Prostate gland (tissue), 2 donors: ENCODE data around the gene RNF43. TPM values are rescaled to one million over a fixed set of nuclear protein-coding genes. Genes with fewer than 3 reads are reported as not detected.

Experiments
- DNase-seq: peaks from one replicate; pipeline ENCODE4 v3.0.0-alpha.2; 2019; ENCODE audit warnings: low spot score
- H3K27ac ChIP-seq, 2 donors: fragments of 200-600 bp; sonication (generic); 2 replicates each; pipeline ENCODE4 v1.5.1; 2017 to 2019
- H3K27me3 ChIP-seq: fragments of 200-600 bp; sonication (generic); replicated peaks from 2 replicates; pipeline ENCODE4 v1.5.1; 2019; ENCODE audit not compliant: insufficient read depth
- H3K36me3 ChIP-seq, 2 donors: fragments of 200-600 bp; sonication (generic); 1 replicate in 1 of 2; 2 replicates in 1 of 2; pipeline versions ENCODE4 v1.5.1 to v1.8.1; 2017 to 2019
- H3K4me1 ChIP-seq: fragments of 200-600 bp; sonication (generic); replicated peaks from 2 replicates; pipeline ENCODE4 v1.5.1; 2019
- H3K4me3 ChIP-seq, 2 donors: fragments of 200-600 bp; sonication (generic); 2 replicates each; pipeline ENCODE4 v1.5.1; 2017 to 2019
- H3K9me3 ChIP-seq: fragments of 200-600 bp; sonication (generic); 2 replicates; pipeline ENCODE4 v1.5.1; 2017
- POLR2A ChIP-seq: fragments of 450-650 bp; IDR thresholded peaks from one replicate; pipeline ENCODE4 v1.6.1; 2016; ENCODE audit warnings: antibody characterized with exemption, mild to moderate bottlenecking
- POLR2AphosphoS5 ChIP-seq: sonication (generic); formaldehyde crosslinking; IDR thresholded peaks from one replicate; pipeline ENCODE4 v1.6.1; 2017; ENCODE audit warnings: antibody characterized with exemption
- WGBS: methylation state at CpG from one replicate; pipeline ENCODE4 v1.1.5; 2018; 5-methylcytosine and 5-hydroxymethylcytosine counted together
- intact Hi-C: fragments of 100-400 bp; cut with DNase I; formaldehyde crosslinking; loops from one replicate; pipeline ENCODE4 v1.14.2; 2022
- total RNA-seq, 2 donors: library from RNA; depleted of rRNA; stranded (reverse); fragments of >200 nt; gene quantifications; one replicate each; pipeline ENCODE4 v1.1.0, GENCODE V29; 2016
- TF ChIP-seq, protein P1 (sequence below), 4 experiments: fragments of 200-600 bp in 2 of 4; fragments of 450-650 bp in 2 of 4; sonication (generic) in 2 of 4; IDR thresholded peaks; 1 replicate in 3 of 4; 2 replicates in 1 of 4; pipeline ENCODE4 v1.5.1; 2016 to 2019; ENCODE audit warnings: antibody characterized with exemption in 4 of 4, mild to moderate bottlenecking in 2 of 4, moderate library complexity in 2 of 4

The RNF43 gene
- total RNA-seq, 2 donors from 2014 or later, result 29.3 to 31.9 TPM

DNA sequence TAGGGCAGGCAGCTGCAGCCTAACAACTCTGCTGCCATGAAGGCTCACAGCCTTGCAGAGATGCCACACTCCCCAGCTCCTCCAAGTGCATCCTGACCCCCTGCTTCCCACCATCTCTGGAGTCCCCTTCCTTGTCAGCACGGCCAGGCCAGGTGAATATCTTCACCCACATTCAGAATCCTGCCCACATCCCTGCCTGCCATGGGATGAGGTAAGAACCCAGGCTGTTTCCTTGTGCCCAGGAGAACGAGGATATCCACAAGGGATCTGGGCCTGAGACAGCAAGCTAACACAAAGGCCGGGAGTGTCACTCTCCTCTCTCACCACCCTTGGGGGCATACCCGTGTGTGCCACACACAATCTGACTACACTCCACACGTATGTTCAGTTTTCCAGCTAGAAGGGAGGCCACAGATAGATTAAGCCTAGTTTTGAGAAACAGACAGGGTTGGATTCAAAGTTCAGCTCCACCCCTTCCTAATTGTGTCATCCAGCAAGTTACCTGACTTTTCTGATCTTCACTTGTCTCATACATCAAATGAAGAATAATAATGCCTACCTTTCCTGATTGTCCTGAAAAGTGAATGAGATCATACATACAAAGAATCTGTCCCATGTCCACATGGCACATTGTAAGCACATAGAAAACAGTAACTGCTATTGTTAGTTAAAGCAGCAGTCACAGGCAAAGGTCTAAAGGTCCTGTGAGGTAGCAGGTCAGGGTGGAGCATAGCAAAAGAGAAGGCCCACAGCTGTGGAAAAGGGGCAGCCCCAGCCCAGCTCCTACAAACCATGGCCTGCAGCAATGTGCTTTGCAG lies 47.9 kb downstream of the RNF43 start:
- Histone ChIP-seq H3K36me3 (no peaks in the 10 kb centered on the region), H3K4me3 (no peak overlapping the region), H3K4me1 (peaks cover 3% of the 10 kb centered on the region), H3K27me3 (no peaks in the 10 kb centered on the region), H3K27ac (no peak overlapping the region), H3K9me3 (no peaks in the 10 kb centered on the region)
- DNase-seq, result no peak
- WGBS, result 50% methylated on average over 5 of the region's 5 CpGs
- TF ChIP-seq POLR2A (no peak), POLR2AphosphoS5 (no peak)
- TF ChIP-seq, protein P1, sequence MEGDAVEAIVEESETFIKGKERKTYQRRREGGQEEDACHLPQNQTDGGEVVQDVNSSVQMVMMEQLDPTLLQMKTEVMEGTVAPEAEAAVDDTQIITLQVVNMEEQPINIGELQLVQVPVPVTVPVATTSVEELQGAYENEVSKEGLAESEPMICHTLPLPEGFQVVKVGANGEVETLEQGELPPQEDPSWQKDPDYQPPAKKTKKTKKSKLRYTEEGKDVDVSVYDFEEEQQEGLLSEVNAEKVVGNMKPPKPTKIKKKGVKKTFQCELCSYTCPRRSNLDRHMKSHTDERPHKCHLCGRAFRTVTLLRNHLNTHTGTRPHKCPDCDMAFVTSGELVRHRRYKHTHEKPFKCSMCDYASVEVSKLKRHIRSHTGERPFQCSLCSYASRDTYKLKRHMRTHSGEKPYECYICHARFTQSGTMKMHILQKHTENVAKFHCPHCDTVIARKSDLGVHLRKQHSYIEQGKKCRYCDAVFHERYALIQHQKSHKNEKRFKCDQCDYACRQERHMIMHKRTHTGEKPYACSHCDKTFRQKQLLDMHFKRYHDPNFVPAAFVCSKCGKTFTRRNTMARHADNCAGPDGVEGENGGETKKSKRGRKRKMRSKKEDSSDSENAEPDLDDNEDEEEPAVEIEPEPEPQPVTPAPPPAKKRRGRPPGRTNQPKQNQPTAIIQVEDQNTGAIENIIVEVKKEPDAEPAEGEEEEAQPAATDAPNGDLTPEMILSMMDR (IDR thresholded peaks at IDR 0.05), result no peak
- intact Hi-C loops, result no loop called here

DNA sequence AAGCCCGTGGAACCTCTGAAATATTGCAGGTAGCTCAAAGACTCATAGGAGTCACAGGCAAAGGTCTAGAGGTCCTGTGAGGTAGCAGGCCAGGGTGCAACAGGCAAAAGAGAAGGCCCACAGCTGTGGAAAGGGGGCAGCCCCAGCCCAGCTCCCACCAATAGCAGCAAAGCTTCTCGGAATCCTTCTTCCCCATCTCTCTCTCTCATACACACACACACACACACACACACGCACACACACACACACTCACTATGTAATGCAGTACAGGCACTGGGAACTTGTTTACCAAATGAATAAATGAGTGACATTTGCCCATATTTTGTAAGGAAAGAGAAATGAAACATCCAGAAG lies 48.5 kb downstream of the RNF43 start:
- DNase-seq, result no peak
- no peaks in the 10 kb centered on the region for H3K36me3 ChIP-seq
- no peak overlapping the region for H3K4me3 ChIP-seq
- H3K4me1 ChIP-seq, result peaks cover 3% of the 10 kb centered on the region
- 60% methylated on average over 3 of the region's 3 CpGs for WGBS
- intact Hi-C loops, result no loop called here
- no peak overlapping the region for H3K27ac ChIP-seq
- TF ChIP-seq POLR2AphosphoS5, result no peak
- TF ChIP-seq POLR2A, result no peak
- TF ChIP-seq, protein P1 (IDR thresholded peaks at IDR 0.05), result no peak
- H3K9me3 ChIP-seq, result no peaks in the 10 kb centered on the region
- no peaks in the 10 kb centered on the region for H3K27me3 ChIP-seq

Other genes with a start within 250 kb of the RNF43 start
- gene EPX, start 224.8 kb downstream of the RNF43 start, total RNA-seq, result not detected
- gene MKS1, start 198.3 kb downstream of the RNF43 start, total RNA-seq, result 10 to 100 TPM; 14.1 to 28.7 TPM
- not detected for gene LPO, start 178.9 kb downstream of the RNF43 start, total RNA-seq
- under 1 TPM in 1 of 2 donors, not detected in 1; 0.57 TPM for gene MPO, start 136.6 kb downstream of the RNF43 start, total RNA-seq
- 10 to 100 TPM; 22.7 to 26.5 TPM for gene TSPOAP1, start 88.7 kb downstream of the RNF43 start, total RNA-seq
- 10 to 100 TPM; 44.8 to 70.0 TPM for gene SUPT4H1, start 65.3 kb downstream of the RNF43 start, total RNA-seq
- 10 to 100 TPM in 1 of 2 donors, not detected in 1; 11.5 TPM for gene HSF5, start 70.9 kb upstream of the RNF43 start, total RNA-seq
- 100 to 1,000 TPM in 1 of 2 donors, 10 to 100 TPM in 1; 50.7 to 179 TPM for gene MTMR4, start 97.1 kb upstream of the RNF43 start, total RNA-seq